Fibroblast of villous mesenchyme (primary cell): ENCODE results near the gene NELL1. TPM values are rescaled to one million over a fixed set of nuclear protein-coding genes. Genes with fewer than 3 reads are reported as not detected.

Source experiments
- DNase-seq: peaks from one replicate; pipeline ENCODE4 v3.0.0-alpha.2; 2010; ENCODE audit warnings: low read depth
- H3K4me3 ChIP-seq: 2 replicates; pipeline ENCODE4 v1.5.1; 2011; ENCODE audit warnings: low read depth, mild to moderate bottlenecking, low read length
- CTCF ChIP-seq: IDR thresholded peaks from 2 replicates; pipeline ENCODE4 v1.5.1; 2012; ENCODE audit warnings: low read depth, mild to moderate bottlenecking, low read length; ENCODE audit not compliant: insufficient read depth
- total RNA-seq: library from RNA; depleted of rRNA; stranded (reverse); fragments of >200 nt; gene quantifications from 2 replicates; pipeline ENCODE4 v1.2.3, GENCODE V29; 2012

The NELL1 gene
- total RNA-seq, 1 donor, result not detected

DNA sequence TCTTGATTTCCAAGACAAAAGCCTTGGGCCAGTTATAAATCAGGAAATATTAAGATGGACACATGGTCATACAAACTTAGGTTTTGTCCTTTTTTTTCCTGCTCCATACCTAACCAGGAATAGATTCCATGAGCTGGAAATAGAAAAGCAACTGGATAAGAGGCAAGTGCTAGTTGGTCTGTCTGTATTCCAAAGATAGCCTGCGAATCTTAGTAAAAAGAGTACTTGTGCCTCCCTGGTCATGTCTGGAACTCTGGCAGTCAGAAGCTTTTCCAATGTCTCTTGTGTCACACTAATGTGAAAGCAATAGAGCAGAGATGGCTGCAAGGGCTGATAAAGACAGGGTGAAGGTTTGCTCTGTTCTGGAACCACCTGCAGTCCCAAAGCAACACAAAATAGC lies 933.3 kb downstream of the NELL1 start:
- no peak for TF ChIP-seq CTCF
- DNase-seq, result no peak
- no peak overlapping the region for H3K4me3 ChIP-seq

GRCh38 chr11:21603886-21604285 lies 934.5 kb downstream of the NELL1 start:
- no peak for TF ChIP-seq CTCF
- H3K4me3 ChIP-seq, result no peak overlapping the region
- DNase-seq, result no peak

DNA sequence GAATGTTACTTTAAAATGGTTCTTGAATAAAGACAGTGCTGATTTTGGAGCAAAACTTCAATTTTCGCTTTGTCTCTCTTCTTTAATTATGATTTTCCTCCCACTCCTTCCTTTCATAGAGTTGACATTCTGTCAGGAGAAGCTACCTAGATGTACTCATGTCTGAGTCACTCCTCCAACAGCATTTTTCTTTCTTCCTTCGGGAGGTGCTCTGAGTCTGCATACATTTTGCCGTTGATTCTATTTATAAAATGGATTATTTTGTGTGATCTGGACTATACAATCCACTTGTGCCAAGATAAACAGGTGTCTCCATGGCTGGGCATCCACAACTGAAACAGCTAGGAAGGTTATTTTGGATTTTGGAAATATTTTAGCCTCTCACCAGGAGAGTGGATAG lies 935.2 kb downstream of the NELL1 start:
- no peak overlapping the region for H3K4me3 ChIP-seq
- no peak for DNase-seq
- no peak for TF ChIP-seq CTCF

DNA sequence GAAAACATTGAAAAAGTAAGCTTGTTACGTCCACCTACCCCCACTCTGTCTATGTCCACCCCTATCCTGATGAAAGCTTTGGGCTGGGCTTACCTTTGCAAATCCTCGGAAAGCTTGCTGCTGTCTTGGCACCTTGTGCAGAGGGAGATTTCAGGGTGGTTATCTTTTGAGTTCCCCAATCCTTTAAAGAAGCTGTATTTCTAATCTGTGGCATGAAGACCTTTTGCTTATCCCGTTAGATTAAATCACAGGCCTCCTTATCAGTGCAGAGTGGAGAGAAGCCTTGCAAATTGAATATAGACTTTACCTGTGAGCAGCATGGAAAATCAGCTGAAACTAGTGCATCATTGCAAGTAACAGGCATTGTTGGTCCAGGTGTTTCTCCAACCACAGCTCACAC lies 942.9 kb downstream of the NELL1 start:
- TF ChIP-seq CTCF, result no peak
- no peak overlapping the region for H3K4me3 ChIP-seq
- no peak for DNase-seq

- no peak overlapping the region for H3K4me3 ChIP-seq
- TF ChIP-seq CTCF, result no peak
- no peak for DNase-seq
Observed at GRCh38 chr11:21614961-21615360, 945.6 kb downstream of the NELL1 start.

DNA sequence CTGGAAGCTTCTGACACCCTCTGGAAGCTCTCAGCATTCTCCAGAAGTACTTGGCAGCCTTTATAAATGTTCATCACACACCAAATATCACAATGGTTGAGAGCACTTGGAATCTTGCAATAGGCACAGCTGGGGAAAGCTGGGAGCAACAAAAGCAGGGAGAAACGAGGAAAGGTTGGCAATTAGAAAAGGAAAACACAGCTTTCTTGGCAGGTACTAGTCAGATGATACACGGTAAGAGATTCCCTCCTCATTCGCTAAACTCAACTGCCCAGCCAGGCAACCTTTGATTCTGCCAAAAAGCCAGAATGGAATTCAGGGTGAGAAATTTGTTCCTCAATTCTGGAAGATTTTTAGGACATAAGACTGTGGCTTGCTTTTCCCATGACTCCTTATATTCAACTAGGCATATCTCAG lies 946.6 kb downstream of the NELL1 start:
- TF ChIP-seq CTCF, result no peak
- DNase-seq, result no peak
- no peak overlapping the region for H3K4me3 ChIP-seq

DNA sequence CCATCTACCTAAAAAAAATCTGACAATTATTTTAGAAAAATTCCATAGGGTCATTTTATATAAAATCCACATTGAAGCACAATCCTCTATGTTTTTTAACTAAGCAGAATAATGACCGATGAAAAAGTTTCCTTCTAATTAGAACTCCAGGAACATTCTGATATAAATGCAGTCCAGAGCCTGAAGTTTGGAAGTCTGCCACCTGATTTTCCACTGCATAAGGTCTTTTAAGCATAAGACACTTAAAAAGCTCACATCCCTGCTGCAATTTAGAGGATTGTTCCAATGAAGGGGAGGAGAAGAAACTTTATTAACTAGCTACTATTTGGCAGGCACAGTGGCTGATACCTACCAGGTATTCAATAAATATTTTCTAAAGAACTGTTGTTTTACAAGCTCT lies 953.2 kb downstream of the NELL1 start:
- no peak for TF ChIP-seq CTCF
- no peak for DNase-seq

More for the DNA sequence above, 953.2 kb downstream of the NELL1 start:
- H3K4me3 ChIP-seq, result no peak overlapping the region
